DMS153 (cell line): Measurements from ENCODE around the gene TMEM203.
A peak's percentile ranks its signal among the peaks of the same experiment; 100 is the strongest.
"Not testable (repeated sequence)": the region's sequence is repeated elsewhere in the genome, so short reads cannot be mapped to it uniquely, and the experiment has no call there.

Source experiments
- DNase-seq: peaks from one replicate; lab custom pipeline; 2025; lab: John Stamatoyannopoulos, UW

TMEM203 gene

DNA sequence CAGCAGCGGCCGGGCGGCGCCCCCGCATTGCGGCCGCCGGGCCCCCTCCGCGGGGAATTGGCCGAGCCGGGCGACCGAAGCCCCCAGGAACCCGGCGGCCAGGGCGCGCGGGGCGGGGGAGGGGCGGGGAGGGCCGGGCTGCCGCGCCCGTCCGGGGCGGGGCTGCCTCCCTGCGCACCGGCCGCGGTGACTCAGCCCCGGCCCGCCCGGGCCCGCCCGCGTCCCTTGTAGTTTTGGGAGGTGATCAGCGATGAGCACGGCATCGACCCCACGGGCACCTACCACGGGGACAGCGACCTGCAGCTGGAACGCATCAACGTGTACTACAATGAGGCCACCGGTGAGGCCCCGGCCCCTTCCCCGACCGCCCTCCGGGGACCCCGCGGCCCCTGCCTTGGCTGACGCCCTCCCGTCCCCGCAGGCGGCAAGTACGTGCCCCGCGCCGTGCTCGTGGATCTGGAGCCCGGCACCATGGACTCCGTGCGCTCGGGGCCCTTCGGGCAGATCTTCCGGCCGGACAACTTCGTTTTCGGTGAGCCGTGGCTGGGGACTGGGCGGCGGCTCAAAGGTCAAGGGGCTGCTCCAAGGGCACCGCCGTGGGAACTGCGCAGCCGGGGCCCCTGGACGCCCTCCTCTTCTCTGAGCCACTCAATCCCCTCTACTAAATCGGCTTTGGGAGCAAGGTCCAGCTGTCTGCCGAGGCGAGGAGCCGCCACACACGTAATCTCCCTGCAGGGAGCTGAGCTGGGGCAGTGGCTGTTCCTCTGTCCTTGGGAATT, 36.2 kb upstream of the TMEM203 start:
- no peak for DNase-seq

DNA sequence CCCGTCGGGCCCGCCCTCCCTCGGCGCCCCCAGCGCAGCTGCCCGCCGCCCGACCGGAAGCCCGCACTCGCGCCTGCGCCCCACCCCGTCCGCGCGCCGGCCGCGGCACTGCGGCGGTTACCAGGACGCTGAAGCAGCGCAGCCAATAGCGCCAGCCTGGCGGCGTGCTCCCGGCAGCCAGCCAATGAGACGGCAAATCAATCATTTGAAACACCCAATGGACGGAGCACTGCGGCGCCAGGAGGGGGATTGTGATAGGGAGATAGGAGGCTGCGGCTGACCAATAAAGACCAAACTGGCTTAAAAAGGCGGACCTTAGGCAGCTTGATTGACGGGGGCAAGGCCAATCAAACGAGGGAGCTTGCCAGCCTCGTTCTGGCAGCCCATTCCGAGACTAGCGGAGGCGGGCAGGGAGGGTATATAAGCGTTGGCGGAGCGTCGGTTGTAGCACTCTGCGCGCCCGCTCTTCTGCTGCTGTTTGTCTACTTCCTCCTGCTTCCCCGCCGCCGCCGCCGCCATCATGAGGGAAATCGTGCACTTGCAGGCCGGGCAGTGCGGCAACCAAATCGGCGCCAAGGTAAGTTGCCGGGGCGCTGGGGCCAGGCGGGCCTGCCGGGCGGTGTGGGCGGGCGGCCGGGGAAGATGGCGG, 35.5 kb upstream of the TMEM203 start, which contains the start of gene TUBB4B:
Gene TUBB4B, plus strand, starts transcription at position 447 of the 649 bp plus-strand sequence. Its CDS starts 74 bp downstream, at position 521.
- DNase-seq = peak; percentile 100

DNA sequence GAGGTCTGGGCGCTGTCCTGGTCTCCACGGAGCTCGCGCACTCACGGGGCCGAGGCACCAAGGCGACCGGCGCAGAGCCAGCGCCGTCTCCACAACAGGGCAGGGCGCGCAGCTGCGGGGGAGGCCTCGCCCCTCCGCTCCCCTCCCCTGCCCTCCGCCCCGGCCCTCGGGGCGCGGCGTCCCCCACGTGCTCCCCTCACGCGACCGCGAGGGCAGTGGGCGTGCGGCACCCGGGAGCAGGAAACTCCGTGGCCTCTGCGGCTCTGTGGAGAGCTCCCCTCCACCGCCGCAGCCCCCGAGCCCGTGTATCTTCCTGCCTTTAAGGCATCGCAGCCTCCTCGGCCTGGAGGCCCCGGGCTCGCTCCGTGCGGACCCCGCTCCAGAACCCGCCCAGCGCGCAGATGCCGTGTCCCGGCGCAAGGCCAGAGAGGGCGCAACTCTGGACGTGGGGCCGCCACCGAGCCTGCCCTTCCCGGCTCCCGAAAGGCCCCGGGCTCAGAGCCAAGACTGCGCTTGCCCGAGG, 34.9 kb upstream of the TMEM203 start:
- peak; percentile 37 for DNase-seq

DNA sequence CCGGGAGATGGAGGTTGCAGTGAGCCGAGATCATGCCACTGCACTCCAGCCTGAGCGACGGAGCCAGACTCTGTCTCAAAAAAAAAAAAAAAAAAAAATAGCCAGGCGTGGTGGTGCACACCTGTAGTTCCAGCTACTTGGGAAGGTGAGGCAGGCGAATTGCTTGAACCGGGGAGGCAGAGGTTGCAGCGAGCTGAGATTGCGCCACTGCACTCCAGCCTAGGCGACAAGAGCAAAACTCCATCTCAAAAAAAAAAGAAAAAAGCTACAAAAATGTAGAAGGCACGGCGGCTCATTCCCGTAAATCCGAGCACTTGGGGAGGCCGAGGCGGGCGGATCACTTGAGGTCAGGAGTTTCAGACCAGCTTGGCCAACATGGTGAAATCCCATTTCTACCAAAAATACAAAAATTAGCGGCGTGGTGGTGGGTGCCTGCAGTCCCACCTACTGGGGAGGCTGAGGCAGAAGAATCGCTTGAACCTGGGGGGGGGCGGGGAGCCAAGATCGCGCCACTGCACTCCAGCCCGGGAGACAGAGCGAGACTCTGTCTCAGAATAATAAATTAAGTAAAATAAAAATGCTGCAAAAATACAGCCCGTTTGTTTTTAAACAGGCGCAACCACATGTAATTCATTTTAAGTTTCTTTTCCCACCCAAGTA, 34.2 kb upstream of the TMEM203 start:
- DNase-seq = not testable (repeated sequence)

DNA sequence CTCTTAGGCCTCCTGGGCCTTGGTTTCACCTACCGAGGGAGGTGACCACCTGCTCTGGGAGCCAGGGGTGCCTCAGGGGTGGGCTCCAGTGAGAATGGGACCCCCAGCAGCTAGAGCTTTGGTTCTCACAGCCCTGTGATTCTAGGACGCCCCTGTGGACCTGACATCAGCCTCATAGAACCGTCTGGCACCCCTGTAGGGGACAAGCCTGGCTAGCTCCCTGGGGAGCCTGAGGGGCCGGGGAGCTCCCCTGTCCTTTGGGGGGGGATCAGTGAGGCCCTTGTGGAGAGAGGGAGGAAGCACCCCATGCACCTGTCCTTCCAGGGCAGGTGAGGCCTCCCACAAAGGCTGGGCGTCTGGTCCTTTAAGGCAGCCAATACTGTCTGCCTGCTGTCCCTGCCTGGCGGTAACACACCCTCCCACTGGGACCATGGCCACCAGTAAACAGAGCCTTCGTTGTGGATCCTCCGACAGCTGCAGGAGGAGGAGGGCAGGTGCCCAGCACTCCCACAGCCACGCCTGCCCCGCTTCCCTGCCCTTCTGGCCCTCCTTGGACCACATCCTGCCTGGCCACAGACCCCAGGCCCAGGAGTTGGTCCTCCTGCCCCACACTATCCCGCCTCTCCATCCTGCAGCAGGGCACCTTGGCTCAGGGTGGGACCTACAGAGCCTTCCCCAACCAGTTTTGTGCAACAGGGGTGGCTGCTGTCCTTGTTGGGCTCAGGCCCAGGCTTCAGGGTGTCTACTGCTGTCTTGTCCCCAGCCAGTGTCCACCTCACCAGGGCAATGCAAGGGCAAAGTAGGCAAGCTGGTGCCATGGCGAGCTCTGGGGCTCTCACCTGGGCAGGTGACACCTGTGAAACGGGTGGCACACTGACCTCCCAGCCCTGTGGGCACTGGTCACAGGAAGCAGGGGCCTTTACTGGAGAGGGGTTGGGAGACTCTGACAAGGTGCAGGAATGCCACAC, 32.6 kb upstream of the TMEM203 start:
- DNase-seq = peak; percentile 81

DNA sequence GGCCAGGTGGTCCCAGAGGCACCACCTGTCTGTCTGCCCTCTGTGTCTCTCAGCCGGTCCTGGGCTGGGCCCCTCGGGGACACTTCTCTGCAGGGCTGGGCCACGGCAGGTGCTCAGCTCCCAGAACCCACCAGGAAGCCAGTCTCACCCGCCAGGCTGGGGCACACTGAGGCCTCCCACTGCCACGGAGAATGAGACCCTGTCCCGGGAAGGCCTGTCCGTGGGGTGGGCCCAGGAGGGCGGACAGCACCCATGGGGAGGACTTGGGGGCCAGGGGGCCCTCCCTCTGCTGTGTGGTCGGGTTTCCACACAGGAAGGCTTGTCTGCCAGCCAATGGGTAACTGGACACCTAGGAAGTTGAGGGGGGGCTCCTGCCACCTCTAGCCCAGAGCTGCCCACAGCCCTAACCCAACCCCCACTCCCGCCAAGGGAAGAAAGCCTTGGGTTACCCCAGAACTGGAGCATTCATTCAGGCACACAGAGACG, 31.5 kb upstream of the TMEM203 start:
- DNase-seq = no peak

DNA sequence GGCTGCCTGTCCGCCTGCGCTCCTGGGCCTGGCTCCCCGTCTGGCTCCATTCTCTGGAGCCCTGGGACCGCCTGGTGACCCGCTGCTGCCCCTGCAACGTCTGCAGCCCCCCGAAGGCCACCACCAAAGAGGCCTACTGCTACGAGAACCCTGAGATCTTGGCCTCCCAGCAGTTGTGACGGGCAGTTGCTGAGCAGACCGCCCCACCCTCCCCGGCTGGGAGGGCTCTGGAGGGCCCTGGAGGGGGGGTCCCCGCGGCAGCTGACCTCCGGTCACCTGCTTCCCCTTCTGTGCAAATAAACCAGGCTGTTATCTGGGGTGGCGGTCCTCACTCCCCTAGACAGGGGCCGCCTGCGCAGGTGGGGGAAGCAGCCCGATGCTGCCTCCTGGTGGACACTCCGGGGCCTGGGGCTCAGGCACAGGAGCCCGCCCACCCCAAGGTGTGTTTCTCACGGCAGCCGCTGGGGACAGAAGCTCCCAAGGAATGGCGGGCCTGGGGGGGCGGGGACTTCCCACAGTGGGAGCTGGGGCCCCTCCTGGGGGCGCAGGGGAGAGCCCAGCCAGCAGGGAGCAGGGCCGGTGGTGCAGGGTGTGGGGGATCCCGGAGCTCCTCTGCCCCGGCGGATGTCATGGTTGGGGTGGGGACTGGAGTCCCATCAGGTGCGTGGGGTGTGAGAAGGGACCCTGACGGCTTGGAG, 30.9 kb upstream of the TMEM203 start:
- DNase-seq = peak; percentile 59

DNA sequence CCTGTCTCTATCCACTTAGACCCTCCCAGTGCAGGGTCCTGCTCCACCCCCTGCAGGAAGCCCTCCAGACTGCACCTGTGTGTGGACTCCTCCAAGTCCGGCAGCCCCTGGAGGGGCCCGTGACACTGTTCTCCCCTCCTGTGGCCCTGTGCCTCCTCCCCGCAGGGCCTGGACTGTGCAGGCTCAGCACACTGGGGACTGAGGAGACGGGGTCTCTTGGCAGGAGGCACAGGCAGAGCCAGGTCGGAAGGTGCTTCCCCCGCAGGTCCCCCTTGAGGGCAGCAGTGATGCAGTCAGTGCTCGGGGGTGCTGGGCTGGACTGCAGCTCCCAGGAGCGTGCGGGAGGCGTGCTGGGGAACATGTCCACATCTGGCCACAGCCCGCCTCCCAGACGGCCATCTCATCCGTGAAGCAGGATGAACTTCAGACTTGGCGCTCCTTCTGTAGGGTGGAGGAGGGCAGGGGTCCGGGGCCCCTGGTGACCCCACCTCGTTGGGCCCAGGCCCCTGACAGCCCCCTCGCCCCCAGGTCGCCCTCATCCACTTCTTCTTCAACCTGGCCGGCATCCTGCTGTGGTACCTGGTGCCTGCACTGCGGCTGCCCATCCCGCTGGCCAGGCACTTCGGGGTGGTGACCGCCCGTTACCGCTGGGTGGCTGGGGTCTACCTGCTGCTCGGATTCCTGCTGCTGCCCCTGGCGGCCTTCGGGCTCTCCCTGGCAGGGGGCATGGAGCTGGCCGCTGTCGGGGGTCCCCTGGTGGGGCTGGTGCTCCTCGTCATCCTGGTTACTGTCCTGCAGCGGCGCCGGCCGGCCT, 30.2 kb upstream of the TMEM203 start:
- no peak for DNase-seq

DNA sequence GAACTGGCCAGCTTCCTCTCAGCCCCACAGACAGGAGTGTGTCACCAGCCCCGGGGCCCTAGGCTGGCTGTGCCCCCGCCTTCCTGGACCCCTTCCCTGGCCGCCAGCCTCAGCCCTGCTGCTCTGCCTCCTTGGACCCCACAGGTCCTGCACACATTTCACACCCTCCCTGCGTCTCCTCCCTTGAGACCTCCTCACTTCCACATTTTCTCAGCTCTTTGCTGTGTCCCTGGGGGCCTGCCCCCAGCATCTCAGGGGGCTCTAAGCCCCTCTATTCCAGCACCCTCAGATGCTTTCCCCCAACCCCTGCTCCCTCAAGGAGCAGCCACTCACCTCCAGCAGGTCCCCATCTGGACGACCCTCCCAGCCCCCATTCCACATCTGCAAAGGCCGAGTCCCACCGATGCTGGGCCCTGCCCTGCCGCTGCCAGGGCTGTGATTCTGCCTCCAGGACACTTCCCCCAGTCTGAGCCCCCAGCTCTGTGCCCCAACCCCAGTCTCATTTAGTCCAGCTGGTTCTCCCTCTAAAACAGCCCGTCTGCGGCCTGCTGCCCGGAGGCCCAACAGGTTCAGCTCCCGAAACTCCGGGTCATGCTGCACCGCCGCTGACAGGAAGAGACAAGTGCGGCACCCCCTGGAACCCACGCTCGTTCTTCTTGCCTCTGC, 29.4 kb upstream of the TMEM203 start:
- no peak for DNase-seq

DNA sequence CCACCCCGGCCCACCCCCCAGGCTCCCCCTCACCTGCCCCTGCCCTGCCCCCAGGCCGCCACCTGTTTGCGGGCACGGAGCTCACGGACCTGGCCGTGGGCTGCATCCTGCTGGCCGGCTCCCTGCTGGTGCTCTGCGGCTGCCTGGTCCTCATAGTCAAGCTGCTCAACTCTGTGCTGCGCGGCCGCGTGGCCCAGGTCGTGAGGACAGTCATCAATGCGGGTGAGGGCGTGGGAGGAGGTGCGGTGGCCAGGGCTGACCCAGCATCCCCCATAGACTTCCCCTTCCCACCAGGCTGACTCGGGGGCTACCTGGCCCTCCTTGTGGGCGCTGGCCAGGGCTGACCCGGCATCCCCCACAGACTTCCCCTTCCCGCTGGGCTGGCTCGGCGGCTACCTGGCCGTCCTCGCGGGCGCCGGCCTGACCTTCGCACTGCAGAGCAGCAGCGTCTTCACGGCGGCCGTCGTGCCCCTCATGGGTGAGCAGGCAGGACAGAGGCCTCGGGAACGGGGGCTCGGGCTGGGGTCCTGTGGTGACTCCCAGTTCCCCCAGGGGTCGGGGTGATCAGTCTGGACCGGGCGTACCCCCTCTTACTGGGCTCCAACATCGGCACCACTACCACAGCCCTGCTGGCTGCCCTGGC, 28.7 kb upstream of the TMEM203 start:
- DNase-seq = no peak

DNA sequence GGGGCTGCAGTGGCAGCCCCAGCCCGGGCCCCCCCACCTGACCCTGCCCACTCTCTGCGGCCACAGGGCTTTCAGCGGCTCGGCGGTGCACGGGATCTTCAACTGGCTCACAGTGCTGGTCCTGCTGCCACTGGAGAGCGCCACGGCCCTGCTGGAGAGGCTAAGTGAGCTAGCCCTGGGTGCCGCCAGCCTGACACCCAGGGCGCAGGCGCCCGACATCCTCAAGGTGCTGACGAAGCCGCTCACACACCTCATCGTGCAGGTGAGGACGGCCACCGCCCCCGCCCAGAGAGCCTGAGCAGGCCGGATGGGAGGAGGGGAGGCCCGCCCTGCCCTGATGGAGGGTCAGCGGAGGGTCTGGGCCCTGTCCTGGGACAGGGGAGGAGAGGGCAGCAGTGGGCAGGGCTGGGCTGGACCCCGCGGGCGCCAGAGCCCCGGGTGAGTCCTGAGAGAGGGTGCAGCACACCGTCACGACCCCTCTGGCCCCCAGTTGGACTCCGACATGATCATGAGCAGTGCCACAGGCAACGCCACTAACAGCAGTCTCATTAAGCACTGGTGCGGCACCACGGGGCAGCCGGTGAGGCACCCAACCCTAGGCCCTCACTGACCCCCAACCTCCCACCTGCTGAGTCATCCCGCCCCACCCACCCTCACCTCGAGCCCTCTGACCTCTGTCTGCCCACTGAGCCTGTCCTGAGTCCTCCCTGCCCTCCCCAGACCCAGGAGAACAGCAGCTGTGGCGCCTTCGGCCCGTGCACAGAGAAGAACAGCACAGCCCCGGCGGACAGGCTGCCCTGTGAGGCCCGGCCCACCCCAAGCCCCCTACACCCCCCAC, 27.9 kb upstream of the TMEM203 start:
- DNase-seq = peak; percentile 74

DNA sequence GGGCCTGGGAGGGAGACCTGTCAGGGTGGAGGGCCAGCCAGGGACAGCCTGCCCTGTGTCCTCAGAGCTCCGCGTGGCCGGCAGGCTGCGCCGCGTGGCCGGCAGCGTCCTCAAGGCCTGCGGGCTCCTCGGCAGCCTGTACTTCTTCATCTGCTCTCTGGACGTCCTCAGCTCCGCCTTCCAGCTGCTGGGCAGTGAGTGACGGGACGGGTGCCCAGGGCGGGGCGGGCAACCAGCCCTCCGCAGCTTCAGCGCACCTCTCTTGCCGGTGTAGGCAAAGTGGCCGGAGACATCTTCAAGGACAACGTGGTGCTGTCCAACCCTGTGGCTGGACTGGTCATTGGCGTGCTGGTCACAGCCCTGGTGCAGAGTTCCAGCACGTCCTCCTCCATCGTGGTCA, 27.1 kb upstream of the TMEM203 start:
- no peak for DNase-seq

DNA sequence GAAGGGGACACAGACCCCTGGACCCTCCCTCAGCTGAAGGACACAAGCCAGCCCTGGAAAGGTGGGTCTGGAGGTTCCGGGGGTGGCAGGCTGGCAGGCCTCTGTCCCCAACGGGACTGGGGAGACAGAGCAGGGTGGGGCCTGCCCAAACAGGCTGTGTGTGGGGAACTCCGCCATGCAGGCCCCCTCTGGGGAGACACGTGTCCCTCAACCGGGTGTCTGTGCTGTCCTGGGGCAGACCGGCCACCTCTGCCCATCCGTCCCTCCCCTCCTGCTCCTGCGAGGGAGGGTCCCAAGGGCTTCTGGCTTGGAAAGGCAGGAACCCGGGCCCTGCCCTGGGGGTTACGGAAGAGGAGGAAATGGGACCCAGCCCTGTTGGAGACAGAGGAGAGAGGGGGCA, 26.7 kb upstream of the TMEM203 start:
- DNase-seq = no peak

DNA sequence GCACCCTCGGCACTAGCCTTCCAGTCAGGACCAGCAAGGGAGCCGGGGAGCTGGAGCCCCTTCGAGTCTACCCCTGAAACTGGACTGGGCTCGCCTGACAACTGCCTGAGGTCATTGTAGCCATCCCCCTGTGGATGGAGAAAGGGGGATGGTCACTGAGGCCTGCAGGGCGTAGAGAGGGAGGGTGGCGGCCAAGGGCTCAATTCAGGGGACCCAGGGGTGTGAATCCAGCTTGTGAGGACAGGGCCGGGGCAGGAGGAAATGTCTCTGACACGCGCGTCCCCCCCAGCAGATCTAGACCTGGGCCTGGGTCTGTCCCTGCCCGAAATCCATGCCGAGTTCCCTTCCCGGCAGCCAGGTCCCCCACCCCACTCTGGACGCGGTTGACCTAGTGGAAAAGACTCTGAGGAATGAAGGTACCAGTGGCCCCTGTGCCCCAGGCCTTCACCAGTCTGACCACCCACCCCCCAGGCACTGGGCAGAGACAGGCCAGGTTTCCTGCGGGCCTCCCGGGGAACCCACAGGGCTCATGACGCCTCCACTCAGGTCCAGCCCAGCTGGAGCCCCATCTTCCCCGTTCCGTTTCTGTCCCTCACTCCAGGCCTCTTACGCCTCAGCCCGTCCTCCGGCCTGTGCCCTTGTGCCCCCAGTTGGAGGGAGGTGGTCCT, 26.1 kb upstream of the TMEM203 start:
- DNase-seq = no peak

DNA sequence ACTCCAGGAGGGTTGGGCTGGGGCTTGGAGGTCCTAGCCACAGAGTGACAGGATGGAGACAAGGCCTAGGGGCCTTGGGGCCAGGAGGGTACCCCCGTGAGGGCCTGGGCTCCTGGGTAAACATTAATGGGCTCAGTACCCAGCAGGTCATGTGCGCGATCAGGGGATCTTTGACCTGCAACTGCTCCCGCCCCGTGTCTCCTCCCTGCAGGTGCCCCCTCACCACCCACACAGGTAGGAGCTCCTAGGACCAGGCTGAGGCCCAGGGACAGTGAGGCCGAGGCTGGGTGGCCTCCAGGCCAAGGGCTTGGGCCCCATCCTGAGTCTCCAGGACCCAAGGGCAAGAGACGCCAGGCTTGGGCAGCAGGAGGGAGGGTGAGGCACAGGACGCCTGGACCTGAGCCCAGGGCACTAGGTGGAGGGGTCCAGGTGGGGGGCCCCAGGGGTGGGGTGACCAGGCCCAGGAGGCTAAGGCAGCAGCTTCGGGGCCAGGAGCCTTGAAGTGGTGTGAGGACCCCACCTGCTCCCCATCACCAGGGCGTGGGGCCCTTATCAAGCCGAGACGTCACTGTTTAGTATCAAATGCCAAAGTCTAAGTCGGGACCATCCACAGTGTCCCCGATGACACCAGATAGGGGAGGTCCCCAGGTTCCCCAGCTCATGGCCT, 25.4 kb upstream of the TMEM203 start, which contains the start of gene SLC34A3:
Gene SLC34A3, plus strand, starts transcription at position 197 of the 667 bp plus-strand sequence. CDS start 802 bp downstream, outside the sequence.
- no peak for DNase-seq

DNA sequence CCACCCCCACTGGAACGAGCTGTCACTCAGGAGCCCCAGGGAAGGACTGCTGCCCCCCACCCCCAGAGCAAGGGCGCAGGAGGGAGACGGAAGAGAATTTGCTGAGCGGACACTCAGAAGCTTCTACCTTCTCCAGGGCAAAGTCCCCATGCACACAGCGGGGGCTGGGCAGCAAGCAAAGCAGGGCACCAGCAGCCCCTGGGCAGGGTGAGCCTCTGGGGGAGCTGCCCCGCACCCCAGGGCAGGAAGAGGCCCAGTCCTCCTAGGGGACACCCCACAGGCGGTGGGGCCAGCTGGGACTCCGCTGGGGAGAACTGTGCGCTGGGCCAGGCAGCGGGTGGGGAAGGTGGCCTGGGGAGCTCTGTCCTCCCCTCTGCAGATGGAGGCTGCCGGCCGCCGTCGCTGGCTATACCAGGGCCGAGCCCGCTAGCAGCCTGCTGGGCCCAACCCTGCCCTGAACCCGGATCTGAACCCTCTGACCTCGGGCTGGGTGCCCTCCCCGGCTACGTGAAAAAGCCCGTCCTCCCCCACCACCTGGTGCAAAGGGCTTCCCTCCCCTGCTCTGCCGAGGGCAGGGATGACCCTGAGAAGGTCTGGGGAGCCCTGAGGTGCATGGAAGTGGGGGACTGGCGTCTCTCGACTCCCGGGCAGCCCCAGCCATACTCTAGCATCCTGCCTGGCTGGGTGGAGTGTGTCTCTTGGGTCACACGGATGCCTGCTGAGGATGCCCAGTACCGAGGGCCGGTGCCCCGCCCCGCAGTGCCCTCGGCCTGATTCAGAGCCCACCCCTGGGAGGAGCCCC, 24.7 kb upstream of the TMEM203 start:
- DNase-seq = no peak
